Measurements from ENCODE around the gene PRSS36. TPM values are rescaled to one million over a fixed set of nuclear protein-coding genes. Genes with fewer than 3 reads are reported as not detected.

Gene PRSS36
- total RNA-seq, 1 donor from 2014 or later, result 1.6 TPM

DNA sequence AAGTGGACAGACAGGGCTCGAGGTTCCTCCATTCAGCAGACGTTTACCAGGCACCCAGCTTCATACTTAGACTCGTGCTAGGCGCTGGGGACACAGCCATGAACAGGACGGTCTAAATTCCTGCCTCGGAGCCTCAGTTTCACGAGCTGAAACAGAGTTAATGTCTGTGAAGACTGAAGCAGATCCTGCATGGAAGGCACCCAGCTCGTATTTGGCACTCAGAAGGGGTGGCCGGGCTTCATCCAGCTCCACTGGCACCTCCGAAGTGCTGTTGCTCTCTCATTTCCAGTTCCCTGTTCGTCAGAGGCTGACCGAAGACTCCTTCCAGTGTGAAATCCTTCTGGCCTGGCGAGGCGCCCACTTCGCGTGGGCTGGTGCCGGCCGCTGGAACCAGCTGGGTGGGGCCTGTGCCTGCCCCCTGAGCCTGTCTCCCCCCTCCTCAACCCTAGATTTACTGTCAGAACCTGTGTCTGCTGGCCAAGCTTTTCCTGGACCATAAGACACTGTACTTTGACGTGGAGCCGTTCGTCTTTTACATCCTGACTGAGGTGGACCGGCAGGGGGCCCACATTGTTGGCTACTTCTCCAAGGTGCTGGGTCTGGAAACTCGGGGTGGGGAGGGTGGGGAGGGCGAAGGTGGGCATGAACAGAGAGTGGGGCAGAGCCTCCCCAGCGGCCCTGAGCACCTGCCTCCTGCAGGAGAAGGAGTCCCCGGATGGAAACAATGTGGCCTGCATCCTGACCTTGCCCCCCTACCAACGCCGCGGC, 20.1 kb downstream of the PRSS36 start:
- DNase-seq (ENCODE audit: low spot score in 2 of 2), result peak in 1 of 2 donors; percentile 59
- FAIRE-seq, result no peak

DNA sequence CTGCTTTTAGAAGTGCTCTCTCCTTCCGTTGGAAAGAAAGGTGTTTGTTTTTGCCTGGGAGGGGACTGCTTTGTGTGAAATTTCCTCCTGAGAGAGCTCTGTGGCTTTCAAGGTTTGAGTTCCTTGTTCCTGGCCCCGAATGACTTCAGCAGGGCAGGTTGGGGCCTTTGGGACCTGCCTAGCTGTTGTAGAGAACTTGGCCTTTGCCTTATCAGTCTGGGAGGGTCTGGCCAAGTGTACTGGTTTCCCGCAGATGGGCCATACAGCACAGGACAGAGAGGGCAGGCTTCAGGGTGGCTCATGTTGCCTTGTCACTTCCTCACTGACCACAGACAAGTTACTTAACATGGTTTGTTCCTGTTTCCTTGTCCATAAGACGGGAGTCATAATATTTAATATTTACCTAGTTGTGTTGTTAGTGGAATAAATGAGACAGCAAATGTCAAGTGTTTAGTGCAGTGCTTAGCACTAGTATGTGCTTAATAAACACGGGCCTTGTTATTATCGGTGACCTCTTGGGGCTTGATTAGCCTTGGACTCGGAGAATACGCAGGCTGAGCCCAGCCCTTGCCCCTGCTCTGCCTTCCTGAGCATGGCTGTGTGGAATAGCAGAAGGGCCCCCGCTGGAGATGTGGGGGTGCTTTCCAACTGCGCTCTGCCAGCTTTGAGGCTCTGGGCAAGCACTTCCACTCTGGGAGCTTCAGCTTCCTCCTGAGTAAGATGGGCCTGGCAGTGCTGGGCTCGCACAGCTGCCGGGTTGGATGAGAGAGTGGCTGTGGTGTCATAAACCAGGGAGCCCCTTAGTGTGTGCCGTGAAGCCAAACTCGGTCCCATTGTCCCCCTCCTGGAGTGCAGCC, 20.9 kb downstream of the PRSS36 start:
- DNase-seq (ENCODE audit: low spot score in 2 of 2) (peak in 1 of 2 donors; percentile 70), FAIRE-seq (no peak)

DNA sequence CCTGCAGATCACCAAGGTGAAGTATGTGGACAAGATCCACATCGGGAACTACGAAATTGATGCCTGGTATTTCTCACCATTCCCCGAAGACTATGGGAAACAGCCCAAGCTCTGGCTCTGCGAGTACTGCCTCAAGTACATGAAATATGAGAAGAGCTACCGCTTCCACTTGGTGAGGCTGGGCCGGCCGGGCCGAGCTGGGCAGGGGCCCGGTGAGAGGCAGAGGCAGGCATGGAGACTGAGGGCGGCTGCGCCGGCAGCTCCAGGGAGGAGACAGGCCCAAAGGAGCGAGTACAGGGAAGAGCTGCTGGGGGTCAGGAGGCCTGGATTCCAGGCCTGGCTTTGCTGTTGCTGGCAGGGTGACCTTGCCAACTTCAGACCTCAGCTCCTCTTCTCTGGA, 22.7 kb downstream of the PRSS36 start:
- FAIRE-seq, result no peak
- DNase-seq (ENCODE audit: low spot score in 2 of 2), result no peak

DNA sequence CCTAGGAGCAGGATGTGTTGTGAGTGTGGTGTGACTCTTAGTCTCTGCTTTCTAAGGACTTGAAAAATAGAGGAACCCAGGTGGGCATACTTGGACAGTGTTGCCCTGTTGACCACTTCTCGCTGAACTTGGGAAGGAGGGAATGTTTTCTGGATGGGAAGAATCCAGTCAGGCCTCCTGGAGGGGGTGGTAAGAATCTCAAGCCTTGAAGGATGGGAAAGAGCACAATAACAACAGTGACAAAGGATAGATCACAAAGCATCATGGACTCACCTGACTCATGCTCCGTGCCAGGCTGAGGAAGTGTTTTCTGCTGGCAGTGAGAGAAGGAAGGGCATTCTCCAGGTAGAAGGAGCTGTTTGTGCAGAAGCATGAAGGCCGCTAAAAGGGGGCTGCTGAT, 24.0 kb downstream of the PRSS36 start:
- FAIRE-seq, result no peak
- no peak for DNase-seq (ENCODE audit: low spot score in 2 of 2)

DNA sequence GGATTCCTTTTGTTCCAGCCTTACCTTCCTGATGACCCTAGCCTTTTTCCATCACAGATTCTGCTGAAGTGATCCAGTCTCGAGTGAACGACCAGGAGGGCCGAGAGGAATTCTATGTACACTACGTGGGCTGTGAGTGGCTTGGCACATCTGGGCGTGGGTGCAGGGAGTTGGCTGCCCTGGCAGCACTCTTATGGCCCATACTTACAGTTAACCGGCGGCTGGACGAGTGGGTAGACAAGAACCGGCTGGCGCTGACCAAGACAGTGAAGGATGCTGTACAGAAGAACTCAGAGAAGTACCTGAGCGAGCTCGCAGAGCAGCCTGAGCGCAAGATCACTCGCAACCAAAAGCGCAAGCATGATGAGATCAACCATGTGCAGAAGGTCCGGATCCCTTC, 29.7 kb downstream of the PRSS36 start:
- DNase-seq (ENCODE audit: low spot score in 2 of 2) (no peak), FAIRE-seq (no peak)

DNA sequence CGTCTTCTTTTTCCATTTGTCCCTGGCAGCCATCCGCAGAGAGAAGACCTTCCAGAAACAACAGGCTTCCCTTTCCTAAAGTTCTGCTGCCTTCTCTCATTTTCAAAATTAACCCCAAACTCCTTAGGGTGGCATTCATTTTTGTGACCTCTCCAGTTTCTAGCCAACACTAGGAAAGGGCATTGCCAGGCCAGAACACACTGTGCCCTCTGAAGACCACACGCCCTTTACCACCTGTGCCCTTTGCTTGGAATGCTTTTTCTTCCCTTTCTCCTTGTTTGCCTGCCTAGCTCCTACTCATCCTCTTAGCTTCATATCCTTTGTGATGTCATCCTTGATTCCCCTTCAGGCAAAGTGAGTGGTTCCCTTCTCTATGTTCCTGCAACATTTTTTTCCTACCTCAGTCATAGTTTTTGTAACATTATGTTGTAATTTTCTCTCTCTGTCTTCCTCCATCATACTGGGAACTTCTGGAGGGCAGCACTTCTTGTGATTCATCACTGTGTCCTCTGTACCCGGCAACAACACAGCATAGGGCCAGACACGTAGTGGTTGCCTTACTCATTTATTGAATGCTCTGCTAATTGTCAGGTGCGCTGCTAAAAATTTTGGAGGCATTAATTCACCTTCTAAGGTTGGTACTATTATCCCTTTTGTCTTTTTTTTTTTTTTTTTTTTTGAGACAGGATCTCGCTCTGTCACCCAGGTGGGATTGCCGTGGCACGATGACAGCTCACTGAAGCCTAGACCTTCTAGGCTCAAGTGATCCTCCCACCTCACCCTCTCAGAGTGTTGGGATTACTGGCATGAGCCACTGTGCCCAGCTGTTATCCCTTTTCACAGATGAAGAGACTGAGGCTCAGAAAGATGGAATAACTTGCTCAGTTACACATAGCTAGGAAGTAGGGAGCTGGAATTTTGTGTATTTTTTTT, 31.4 kb downstream of the PRSS36 start:
- DNase-seq (ENCODE audit: low spot score in 2 of 2), result no peak
- FAIRE-seq, result no peak

DNA sequence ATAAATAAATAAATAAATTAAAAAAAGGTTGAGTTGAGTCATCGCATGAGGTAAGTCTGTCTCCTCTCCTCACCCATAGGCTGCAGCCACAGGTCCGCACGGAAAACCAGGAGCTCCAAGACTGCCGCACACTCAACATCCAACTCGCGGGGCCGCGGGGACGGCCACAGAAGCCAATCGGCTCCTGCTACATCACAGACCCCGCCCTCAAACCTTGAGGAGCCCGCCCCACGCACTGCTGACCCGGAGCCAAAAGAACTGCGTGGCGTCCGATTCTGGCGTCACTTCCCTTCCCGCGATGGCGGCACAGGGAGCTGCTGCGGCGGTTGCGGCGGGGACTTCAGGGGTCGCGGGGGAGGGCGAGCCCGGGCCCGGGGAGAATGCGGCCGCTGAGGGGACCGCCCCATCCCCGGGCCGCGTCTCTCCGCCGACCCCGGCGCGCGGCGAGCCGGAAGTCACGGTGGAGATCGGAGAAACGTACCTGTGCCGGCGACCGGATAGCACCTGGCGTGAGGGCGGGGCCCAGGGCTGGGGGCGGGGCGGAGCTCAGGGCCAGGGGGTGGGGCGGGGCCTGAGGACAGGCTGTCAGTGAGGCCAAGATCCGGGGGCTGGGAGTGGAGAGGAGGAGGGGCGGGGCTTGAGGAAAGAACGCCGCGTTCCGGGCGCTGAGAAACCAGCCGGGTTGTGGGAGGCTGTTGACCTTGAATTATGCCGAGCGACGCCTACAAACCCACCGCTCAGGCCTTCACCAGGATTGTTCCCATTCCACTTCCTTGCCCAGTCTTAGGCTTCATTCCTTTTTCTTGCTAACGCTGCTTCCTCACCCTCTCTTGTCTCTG, 32.3 kb downstream of the PRSS36 start, which contains the start of gene KAT8:
TSS of gene KAT8 (plus strand) at position 281 of the 839 bp plus-strand sequence. CDS start at position 299, 18 bp downstream.
- no peak for FAIRE-seq
- DNase-seq (ENCODE audit: low spot score in 2 of 2), result peak; percentile 97 to 98

DNA sequence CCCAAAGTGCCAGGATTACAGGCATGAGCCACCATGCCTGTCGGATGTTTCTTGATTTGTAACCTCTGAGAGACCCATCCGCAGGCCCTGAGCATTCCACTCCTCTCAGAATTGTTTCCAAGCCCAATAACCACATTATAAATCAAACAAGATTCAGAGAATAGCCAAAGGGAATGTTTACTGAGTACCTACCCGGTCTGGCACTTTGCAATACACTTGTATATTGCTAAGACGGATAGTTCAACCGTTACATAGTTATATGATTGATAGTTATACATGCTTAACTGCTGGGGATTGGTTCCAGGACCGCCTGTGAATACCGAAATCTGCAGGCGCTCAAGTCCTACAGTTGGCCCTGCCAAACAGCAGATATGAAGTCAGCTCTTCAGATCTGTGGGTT, 35.4 kb downstream of the PRSS36 start:
- no peak for DNase-seq (ENCODE audit: low spot score in 2 of 2)
- no peak for FAIRE-seq

DNA sequence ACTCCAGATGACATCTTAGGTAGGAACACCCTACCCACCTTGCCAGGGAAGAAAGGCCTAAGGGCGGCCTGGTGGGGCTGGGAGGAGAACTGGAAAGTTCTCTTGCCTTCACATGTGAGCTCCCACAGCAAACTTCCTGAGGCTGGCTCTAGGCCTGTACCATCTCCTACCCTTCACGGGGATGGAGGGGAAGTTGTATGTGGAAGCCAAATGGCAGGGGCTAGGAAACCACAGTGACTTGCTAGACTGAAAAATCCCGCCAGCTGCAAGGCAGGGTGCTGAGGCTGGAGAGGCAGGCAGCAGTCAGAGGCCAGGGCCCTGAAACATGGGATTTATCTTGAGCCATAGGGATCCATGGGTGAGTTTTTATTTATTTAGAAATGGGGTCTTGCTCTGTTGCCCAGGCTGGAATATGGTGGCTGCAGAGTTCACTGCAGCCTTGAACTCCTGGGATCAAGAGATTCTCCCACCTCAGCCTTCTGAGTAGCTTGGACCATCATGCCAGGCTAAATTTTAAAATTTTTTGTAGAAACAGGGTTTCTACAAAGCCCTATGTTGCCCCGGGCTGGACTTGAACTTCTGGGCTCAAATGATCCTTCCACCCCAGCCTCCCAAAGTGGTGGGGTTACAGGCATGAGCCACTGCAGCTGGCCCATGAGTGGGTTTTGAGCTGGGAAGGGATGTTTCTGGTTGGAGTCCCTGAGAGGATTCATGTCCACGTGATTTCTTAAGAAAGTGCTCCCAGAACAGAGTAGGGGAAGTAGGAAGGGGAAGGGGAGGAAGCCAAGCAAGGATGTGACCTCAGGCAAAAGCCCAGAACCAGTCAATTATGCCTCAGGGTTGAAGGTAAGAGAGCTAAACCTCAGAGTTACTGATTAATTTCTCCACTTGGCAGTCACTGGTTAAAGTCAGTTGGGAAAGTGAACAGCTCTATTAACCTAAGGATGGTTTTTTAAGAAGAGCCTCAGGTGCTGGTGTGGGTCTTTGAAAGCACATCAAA, 36.4 kb downstream of the PRSS36 start:
- FAIRE-seq, result no peak
- no peak for DNase-seq (ENCODE audit: low spot score in 2 of 2)

DNA sequence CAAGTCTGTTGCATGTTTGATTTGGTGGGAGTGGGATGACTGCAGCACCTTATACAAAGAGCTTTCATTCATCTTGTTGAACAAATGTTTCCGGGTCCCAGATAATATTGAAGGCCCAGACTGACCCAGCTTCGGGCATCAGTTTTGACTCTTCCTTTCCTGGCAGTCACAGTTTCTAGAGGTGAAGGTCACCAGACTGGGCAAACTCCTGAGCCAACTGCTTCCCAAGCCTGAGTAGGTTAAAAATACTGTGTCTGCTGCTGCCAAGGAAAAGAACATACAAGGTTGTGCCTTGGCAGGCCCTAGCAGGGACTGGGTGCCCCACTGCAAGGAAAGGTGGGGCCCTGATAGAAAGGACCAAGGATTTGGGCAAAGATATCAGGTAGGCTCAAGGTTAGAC, 37.2 kb downstream of the PRSS36 start:
- FAIRE-seq (no peak), DNase-seq (ENCODE audit: low spot score in 2 of 2) (no peak)

DNA sequence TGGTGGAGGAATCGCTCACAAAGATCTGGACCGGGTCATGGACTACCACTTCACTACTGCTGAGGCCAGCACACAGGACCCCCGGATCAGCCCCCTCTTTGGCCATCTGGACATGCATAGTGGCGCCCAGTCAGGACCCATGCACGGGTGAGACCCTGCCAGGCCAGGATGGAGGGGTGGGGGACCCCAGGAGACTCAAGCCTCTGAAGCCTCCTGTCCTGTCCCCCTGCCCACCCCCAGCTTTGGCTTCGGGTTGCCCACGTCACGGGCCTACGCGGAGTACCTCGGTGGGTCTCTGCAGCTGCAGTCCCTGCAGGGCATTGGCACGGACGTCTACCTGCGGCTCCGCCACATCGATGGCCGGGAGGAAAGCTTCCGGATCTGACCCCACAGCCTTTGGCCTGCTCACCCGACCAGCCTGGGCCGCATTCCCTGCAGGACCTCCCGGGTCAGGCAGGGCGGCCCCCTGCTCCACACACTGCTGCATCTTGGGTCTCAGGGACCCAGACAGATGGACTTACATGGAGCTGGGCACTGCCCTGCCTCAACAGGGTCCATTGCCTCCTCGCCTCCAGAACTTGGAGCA, 37.9 kb downstream of the PRSS36 start:
- DNase-seq (ENCODE audit: low spot score in 2 of 2) (no peak), FAIRE-seq (no peak)

DNA sequence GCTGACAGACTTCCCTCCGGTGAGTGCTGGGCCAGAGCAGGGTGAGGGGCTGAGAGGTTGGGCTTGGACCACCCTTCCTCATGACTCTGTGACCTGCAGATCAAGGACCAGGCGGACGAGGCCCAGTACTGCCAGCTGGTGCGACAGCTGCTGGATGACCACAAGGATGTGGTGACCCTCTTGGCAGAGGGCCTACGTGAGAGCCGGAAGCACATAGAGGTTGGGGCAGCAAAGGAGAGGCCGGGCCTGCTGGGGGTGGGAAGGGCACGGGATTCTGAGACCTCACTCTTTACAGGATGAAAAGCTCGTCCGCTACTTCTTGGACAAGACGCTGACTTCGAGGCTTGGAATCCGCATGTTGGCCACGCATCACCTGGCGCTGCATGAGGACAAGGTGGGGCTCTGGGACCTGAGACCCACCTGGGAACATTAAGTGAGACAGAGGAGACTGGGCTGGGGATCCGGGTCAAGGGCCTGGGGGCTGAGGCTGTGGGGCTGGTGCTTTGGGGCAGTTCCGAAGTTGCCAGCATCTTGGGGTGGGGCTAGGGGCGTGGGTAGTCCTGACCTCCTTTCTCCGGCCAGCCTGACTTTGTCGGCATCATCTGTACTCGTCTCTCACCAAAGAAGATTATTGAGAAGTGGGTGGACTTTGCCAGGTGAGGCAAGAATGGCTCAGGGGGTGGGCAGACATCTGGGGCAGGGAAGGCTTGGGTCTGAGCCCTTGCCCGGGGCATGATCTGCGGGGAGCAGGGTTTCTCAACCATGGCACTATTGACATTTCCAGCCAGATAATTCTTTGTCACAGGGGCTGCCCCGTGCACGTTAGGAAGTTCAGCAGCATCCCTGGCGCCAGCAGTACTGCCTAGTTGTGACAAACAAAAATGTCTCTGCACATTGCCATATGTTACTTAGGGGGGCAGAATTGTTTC, 39.5 kb downstream of the PRSS36 start:
- FAIRE-seq (no peak), DNase-seq (ENCODE audit: low spot score in 2 of 2) (no peak)

DNA sequence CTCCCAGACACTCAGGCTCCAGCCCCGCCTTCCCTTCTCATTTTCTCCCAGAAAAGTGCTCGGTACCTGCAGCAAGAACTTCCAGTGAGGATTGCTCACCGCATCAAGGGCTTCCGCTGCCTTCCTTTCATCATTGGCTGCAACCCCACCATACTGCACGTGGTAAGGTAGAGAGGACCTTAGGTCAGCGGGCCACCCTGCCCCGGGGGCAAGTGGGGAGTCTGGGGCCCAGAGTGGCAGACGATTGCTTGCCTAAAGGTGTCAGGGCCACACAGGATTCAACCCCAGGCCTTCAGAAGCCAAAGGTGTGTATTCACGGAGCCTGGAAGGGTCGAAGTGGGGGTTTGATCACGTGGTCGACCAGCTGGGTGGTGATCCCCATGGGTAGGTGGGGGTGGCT, 40.2 kb downstream of the PRSS36 start:
- no peak for FAIRE-seq

DNA sequence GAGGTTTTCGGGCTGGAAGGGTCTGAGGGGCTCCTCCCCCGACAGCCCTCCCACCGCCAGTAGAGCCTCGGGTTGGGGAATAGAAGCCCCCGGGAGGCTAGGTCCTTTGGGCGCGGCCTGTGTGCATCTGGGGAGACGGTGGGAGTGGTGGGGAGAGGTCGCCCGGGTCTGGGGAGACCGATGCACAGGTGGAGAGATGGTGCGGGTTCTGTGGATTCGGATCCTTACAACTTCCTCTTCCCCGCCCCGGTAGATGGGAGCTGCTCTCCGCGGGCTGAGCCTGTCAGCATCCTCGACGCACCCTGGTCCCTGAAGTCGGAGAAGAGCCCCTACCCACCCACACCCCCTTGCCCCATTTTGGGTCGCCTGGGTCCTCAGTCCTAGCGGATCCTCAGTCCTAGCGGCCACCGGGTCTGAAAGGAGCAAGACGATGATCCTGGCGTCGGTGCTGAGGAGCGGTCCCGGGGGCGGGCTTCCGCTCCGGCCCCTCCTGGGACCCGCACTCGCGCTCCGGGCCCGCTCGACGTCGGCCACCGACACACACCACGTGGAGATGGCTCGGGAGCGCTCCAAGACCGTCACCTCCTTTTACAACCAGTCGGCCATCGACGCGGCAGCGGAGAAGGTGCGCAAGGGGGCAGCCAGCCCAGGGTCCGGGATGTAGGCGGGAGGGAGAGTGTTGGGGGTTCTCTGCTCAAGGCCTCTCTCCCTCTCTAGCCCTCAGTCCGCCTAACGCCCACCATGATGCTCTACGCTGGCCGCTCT, 40.9 kb downstream of the PRSS36 start:
- DNase-seq (ENCODE audit: low spot score in 2 of 2) (no peak), FAIRE-seq (no peak)

More for the DNA sequence above, 40.2 kb downstream of the PRSS36 start:
- DNase-seq (ENCODE audit: low spot score in 2 of 2), result no peak

DNA sequence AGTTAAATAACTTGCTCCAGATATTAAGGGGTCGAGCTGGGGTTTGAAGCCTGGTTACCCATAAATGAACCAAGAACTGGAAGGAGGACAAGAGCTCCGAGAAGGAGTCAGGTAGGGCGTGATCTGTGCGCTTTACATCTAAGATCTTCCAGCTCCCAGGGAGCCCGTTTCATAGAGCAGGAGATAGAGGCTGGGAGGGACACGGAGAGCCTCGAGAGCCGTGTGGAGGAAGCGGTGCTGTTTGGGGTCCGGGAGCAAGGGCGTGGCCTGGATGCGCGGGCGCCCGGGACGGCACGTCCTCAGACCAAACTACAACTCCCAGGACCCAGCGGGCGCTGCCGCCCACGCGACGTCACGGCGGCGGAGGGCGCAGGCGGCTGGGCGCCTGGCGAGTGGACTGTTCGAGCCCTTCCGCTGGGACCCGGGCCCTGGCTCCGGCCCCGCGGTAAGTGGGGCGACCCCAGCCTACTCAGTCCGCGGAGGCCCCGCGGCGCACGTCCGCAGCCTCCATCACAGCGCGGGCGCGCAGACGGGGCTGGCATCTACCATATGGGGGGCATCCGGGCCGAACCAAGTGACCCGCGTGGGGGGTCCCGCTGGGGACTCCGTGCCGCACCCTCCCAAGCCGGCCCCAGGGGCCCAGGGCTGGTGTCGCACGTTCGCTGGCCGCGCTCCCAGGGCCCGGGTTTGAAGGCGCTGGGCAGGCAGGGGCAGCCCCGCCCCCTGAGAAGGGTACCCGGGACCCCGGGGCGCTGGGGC, 41.7 kb downstream of the PRSS36 start, which contains the start of gene BCKDK:
TSS of gene BCKDK (plus strand) at position 352 of the 759 bp plus-strand sequence. CDS start 838 bp downstream, outside the sequence.
- FAIRE-seq (no peak), DNase-seq (ENCODE audit: low spot score in 2 of 2) (peak; percentile 90)

All from frontal cortex (tissue), 4 donors.